CD1c-positive myeloid dendritic cell (primary cell): ENCODE measurements around the gene KIAA1217.
"Not testable (repeated sequence)": the region's sequence is repeated elsewhere in the genome, so short reads cannot be mapped to it uniquely, and the experiment has no call there.

Experiments used
- DNase-seq: peaks from one replicate; pipeline ENCODE4 v3.0.0-alpha.2; 2016; ENCODE audit errors: extremely low spot score

KIAA1217 gene

DNA sequence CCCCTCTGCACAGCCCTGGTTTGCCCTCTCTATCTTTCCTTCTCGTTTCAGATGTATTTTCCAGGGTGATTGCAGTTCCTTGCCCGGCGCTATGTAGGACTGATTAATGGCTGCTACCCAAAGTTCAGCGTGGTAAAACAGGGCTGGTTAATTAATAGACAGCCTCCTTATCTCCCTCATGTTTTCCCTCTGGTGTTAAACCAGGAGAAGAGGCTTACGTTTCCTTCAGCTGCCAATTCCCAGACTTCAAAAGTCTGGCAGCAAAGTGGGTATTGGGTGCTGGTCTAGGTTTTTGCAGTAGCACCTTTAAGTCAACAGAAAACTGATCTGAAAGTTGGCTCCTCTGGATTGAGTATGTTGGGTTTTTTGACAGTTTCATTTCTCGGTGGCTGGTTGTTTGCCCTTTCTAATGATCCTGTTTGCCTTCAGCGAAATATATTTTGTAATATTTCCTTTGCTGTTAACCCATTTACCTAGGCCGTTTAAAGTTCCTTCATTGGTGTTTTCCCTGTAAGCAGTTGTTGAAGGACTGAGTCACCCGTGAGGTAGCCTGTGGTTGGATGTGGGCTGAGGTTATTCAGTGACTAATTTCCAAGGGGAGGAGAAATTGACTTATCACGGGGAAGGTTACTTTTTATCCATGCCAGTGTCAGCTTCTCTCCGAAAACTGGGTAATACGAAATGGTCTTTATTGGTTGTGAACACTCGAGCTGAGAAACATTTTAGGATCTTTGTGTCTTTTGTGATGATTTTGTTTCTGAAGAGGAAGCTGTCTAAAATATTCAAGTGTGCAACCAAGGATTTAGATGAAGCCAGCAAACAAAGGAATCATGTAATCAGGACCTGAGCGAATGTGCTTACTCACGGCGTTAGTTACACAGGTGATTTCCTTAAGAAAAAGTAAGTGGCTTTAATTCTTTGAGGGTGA is 257.2 kb downstream of the KIAA1217 start:
- DNase-seq: no peak

- no peak for DNase-seq
These were observed 258.2 kb downstream of the KIAA1217 start for GRCh38 chr10:24467136-24467535.

- no peak for DNase-seq
These were observed 258.7 kb downstream of the KIAA1217 start for GRCh38 chr10:24467605-24468004.

DNA sequence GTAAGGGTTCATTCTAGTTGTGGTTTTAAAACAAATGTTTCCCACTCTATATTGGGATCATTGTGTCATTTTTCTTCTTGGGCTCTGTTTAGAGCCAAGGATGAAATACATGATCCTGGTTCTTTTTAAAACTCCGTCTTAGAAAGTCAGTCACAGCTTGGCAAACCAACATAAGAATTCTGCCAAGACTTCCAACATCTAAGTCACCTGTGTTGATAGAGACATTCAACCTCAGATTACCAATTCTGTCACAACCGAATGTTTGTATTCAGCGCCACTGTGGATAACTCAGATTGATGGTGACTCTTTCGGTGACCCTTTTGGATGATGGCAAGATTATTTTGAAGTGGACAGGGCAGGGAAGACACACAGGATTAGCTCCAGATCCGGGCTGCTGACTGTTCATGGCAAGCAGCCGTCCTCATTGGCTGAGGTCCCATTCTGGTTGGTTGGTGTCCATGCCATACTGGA is 259.4 kb downstream of the KIAA1217 start:
- no peak for DNase-seq

- no peak for DNase-seq
These were observed 261.1 kb downstream of the KIAA1217 start for GRCh38 chr10:24469993-24470392.

- no peak for DNase-seq
These were observed 266.7 kb downstream of the KIAA1217 start for GRCh38 chr10:24475598-24475997.

- no peak for DNase-seq
These were observed 268.2 kb downstream of the KIAA1217 start for GRCh38 chr10:24476913-24477701.

GRCh38 chr10:24477915-24478314 is 269.0 kb downstream of the KIAA1217 start:
- no peak for DNase-seq

GRCh38 chr10:24479806-24480205 is 270.9 kb downstream of the KIAA1217 start:
- no peak for DNase-seq

DNA sequence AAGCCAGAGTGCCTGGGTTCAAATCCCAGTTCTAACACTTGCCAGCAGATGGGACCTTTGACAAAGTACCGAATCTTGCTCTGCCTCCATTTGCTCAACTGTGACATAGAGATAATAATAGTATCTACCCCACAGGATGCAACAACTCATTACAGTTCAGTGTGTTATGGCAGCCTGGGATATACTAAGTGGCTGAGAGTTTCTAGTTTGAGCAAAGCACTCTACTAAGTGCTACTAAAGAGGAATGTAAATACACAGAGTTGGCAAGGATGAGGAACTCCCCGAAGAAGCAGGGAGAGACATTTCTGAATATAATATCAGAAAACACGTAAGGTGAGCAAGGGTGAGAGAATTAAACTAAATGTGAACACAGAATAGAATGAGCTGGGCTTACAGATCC is 271.5 kb downstream of the KIAA1217 start:
- DNase-seq: no peak

GRCh38 chr10:24481241-24481640 is 272.3 kb downstream of the KIAA1217 start:
- no peak for DNase-seq

GRCh38 chr10:24482713-24483112 is 273.8 kb downstream of the KIAA1217 start:
- not testable (repeated sequence) for DNase-seq

DNA sequence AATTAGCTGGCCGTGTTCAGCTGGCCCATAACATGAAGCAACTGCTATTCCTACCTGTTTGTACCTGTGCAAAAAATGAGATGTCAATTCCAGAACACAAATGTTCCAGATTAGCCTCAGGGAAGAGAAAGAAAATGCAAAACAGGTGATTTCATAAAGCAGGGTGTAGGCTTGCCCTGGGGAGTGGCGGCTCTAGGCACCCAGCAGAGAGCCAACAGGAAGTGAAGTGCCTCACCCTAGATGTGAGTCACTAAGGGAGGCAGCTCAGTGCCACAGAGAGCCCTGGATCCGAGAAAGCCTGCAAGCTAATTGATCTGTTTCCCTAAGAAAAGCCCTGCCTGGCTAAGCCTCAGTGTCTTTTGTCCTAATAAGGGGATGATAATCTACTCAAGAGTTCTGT is 274.8 kb downstream of the KIAA1217 start:
- DNase-seq: no peak

DNA sequence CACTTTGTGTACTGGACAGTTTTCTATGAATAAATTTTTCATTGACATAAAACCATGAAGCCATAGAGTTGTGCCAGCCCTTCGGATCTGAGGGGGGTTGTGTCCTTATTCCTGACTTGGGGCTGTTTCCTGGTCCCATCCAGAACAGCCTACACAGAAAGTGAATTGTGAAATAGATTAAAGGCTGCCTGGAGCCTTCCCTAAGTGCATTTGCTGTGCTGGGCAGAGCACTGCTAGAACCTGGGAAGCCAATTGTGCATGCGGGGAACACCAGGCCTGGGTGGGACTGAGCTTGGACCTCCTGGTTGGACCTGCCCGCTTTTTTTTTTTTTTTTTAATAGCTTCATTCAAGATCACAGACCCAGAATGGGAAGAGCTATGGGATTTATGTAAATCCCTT is 275.8 kb downstream of the KIAA1217 start:
- DNase-seq: no peak

DNA sequence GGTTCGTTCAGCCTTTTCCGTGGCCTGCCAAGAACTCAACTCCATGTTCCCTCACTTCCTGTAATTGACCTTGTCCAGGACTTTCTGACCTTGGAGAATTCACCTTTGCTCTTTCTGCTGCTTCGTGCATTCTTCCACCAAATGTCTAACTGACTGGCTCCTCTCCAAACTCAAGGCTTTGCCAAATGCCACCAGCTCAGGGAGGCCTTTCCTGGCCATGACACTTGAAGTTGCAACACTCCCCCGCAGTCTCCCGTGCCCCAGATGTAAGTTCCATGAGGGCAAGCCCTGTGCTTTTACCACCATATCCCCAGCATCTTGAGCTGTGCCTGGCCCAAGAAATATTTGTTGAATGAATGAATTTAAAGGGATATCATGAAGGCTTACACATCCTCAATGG is 276.4 kb downstream of the KIAA1217 start:
- DNase-seq: no peak

GRCh38 chr10:24488631-24489030 is 279.7 kb downstream of the KIAA1217 start:
- DNase-seq: no peak

DNA sequence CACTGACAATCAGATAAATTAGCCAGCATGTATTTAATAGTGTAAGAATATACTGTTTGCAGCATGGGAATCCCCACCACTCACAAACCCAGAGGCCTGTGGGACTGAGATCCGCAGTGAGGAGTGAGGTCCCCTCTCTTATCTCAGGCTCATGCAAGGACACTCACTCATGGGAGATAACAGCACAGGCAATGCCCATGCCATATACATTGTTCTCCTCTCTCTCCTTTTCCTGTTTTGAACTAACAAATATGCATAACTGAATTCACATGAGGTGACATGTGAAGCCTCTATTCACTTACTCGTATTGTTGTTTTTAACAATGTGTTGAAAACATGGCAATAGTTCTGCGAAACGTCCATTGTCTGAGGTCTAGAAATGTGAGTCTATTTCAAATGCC is 284.2 kb downstream of the KIAA1217 start:
- DNase-seq: no peak

DNA sequence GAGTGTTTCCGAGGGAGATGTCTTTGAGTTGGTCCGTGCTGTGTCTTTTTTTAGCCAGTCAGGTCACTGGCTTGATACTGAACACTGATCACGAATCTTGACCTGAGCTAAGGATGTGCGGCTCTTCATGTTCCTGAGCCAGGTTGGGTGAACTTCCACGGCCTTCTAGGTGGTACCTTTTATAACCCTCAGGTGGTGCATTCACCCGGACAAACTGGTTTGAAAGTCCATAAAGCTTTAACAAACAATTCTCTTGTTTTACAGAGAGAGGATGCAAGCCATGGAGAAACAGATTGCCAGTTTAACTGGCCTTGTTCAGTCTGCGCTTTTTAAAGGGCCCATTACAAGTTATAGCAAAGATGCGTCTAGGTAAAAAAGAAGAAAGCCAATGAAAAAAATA is 285.3 kb downstream of the KIAA1217 start:
- DNase-seq: no peak

DNA sequence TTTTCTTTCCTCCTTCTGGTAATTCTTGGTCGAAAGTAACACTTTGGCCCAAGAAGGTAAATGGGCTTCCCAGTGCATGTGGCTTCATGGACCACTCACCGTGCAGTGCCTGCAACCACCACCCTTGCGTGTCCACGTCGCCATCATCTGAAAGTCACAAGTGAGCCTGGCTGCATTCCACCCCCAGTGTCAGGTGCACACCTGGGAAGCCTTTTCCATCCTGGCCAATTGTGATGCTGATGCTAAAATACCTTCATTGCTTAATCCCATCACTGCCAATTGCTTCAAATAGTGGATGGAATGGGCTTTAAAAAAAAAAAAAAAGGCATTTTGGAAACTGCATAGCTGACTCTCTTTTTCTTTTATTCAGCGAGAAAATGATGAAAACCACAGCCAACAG is 285.8 kb downstream of the KIAA1217 start:
- no peak for DNase-seq

GRCh38 chr10:24495666-24496460 is 286.9 kb downstream of the KIAA1217 start:
- DNase-seq: no peak

GRCh38 chr10:24496906-24497305 is 288.0 kb downstream of the KIAA1217 start:
- DNase-seq: no peak
